Upper lobe of left lung (tissue), 4 donors: Measurements from ENCODE around the gene HINT3.

Source experiments
- CTCF ChIP-seq, 6 experiments: fragments of 450-650 bp in 4 of 6; fragments of 200-600 bp in 2 of 6; sonication (generic) in 2 of 6; IDR thresholded peaks; one replicate each; pipeline ENCODE4 v1.5.1; 2016 to 2019; ENCODE audit warnings: antibody characterized with exemption in 6 of 6
- POLR2AphosphoS5 ChIP-seq, 2 donors: sonication (generic); formaldehyde crosslinking; IDR thresholded peaks; one replicate each; pipeline ENCODE4 v1.5.1; 2017; ENCODE audit warnings: antibody characterized with exemption in 2 of 2

- TF ChIP-seq CTCF (IDR thresholded peaks at IDR 0.05), result no peak
- TF ChIP-seq POLR2AphosphoS5 (IDR thresholded peaks at IDR 0.05), result no peak
Observed at GRCh38 chr6:125924169-125924568, 32.4 kb upstream of the HINT3 start.
